ENCODE results near the gene HPSE2.

DNA sequence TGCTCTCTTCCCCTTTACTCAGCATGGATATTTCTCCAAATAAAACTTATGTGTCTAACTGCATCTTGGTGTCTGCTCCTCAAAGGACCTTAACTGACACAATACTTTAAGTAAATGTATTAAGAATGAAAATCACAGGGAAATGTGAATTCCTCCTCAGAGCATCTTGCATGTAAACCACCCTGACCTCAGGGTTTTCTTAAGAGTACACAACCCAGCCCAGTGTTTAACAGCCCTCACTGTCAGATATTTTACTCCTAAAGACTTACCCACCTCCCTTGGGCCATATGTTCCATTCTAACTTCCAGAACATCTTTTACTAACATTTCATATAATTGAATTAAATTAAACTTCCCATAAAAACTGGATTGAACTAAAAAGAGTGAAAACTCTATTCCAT, 315.3 kb downstream of the HPSE2 start:
- TF ChIP-seq, protein P1, sequence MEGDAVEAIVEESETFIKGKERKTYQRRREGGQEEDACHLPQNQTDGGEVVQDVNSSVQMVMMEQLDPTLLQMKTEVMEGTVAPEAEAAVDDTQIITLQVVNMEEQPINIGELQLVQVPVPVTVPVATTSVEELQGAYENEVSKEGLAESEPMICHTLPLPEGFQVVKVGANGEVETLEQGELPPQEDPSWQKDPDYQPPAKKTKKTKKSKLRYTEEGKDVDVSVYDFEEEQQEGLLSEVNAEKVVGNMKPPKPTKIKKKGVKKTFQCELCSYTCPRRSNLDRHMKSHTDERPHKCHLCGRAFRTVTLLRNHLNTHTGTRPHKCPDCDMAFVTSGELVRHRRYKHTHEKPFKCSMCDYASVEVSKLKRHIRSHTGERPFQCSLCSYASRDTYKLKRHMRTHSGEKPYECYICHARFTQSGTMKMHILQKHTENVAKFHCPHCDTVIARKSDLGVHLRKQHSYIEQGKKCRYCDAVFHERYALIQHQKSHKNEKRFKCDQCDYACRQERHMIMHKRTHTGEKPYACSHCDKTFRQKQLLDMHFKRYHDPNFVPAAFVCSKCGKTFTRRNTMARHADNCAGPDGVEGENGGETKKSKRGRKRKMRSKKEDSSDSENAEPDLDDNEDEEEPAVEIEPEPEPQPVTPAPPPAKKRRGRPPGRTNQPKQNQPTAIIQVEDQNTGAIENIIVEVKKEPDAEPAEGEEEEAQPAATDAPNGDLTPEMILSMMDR (IDR thresholded peaks at IDR 0.05; ENCODE audit: low read depth, low read length) = no peak
- no peak for TF ChIP-seq POLR2A (IDR thresholded peaks at IDR 0.05; ENCODE audit: extremely low read depth, insufficient read length)
